ENCODE measurements around the gene NPR1. TPM values are rescaled to one million over a fixed set of nuclear protein-coding genes. Genes with fewer than 3 reads are reported as not detected.

Gene NPR1
- total and polyA plus RNA-seq, 2 experiments from 2014 or later, result 3.7 to 9.0 TPM

- peaks cover 12% of the 10 kb centered on the region for H3F3A ChIP-seq (replicated peaks; ENCODE audit: low read depth)
- peak overlapping the region; percentile 97; the same call in 1 of the 2 replicates for H2AFZ ChIP-seq
- H3K4me2 ChIP-seq, result peak overlapping the region; percentile 73
- H3K9me3 Mint-ChIP-seq, result no peaks in the 10 kb centered on the region
- peaks cover 27% of the 10 kb centered on the region for H3K4me1 ChIP-seq (ENCODE audit: insufficient read depth)
- peak overlapping the region; percentile 96 for H3K27ac Mint-ChIP-seq
- peaks cover 11% of the 10 kb centered on the region for H3K27me3 Mint-ChIP-seq (ENCODE audit: insufficient read depth, low read depth, poor library complexity)
- DNase-seq (ENCODE audit: low spot score) (no peak), ATAC-seq (no peak)
- no peaks in the 10 kb centered on the region; the same call in 1 of the 2 replicates for H3K9me2 ChIP-seq (ENCODE audit: insufficient read depth)
- H3K36me3 ChIP-seq (ENCODE audit: insufficient read depth), result no peaks in the 10 kb centered on the region
- no peak for TF ChIP-seq STAT1 (IDR thresholded peaks at IDR 0.05; ENCODE audit: unreplicated experiment)
- no peaks in the 10 kb centered on the region for H4K20me1 ChIP-seq (replicated peaks; ENCODE audit: insufficient read depth)
- peaks cover 27% of the 10 kb centered on the region for H3K4me1 Mint-ChIP-seq
- H3K4me3 Mint-ChIP-seq, result peak overlapping the region; percentile 19; the same call in 1 of the 3 replicates
- H3K27ac ChIP-seq (ENCODE audit: low read depth), result peak overlapping the region; percentile 95; the same call in 1 of the 2 replicates
- H3K79me2 ChIP-seq (replicated peaks; ENCODE audit: insufficient read depth), result no peaks in the 10 kb centered on the region
- no peaks in the 10 kb centered on the region for H3K27me3 ChIP-seq (ENCODE audit: insufficient read depth)
- H3K4me3 ChIP-seq, result no peak overlapping the region
- H3K36me3 Mint-ChIP-seq (ENCODE audit: low read depth), result no peaks in the 10 kb centered on the region; the same call in 2 of the 3 replicates
Measured at GRCh38 chr1:153696741-153697140, 18.3 kb downstream of the NPR1 start.

- Mint-ChIP-seq H3K27me3 (ENCODE audit: insufficient read depth, low read depth, poor library complexity) (peaks cover 11% of the 10 kb centered on the region), H3K4me3 (peak overlapping the region; percentile 19; the same call in 2 of the 3 replicates), H3K9me3 (no peaks in the 10 kb centered on the region), H3K4me1 (peaks cover 27% of the 10 kb centered on the region), H3K36me3 (ENCODE audit: low read depth) (no peaks in the 10 kb centered on the region), H3K27ac (peak overlapping the region; percentile 96)
- H3K27me3 ChIP-seq (ENCODE audit: insufficient read depth), result no peaks in the 10 kb centered on the region
- peak; percentile 77 for DNase-seq (ENCODE audit: low spot score)
- H3K4me2 ChIP-seq, result peak overlapping the region; percentile 73
- H3F3A ChIP-seq (replicated peaks; ENCODE audit: low read depth), result peaks cover 12% of the 10 kb centered on the region
- H2AFZ ChIP-seq, result peak overlapping the region; percentile 97
- H3K9me2 ChIP-seq (ENCODE audit: insufficient read depth), result no peaks in the 10 kb centered on the region; the same call in 1 of the 2 replicates
- peak; percentile 75 for ATAC-seq
- H3K4me3 ChIP-seq, result peak overlapping the region; percentile 33; the same call in 1 of the 2 replicates
- no peaks in the 10 kb centered on the region for H3K36me3 ChIP-seq (ENCODE audit: insufficient read depth)
- H4K20me1 ChIP-seq (replicated peaks; ENCODE audit: insufficient read depth), result no peaks in the 10 kb centered on the region
- H3K4me1 ChIP-seq (ENCODE audit: insufficient read depth), result peaks cover 27% of the 10 kb centered on the region
- TF ChIP-seq POLR2AphosphoS5 (IDR thresholded peaks at IDR 0.05; ENCODE audit: low read depth) (0 out of 2 replicates have a peak, but pooled peaks have one; percentile 34), REST (IDR thresholded peaks at IDR 0.05; ENCODE audit: unreplicated experiment) (no peak), EZH2 (IDR thresholded peaks at IDR 0.05; ENCODE audit: low read depth, unreplicated experiment) (no peak), CTCF (conservative IDR thresholded peaks at IDR 0.05; ENCODE audit: low read depth in 2 of 2) (0 out of 4 replicates have a peak, but pooled peaks of 1 of the 2 experiments have one; percentile 4)
- peak overlapping the region; percentile 95 for H3K27ac ChIP-seq (ENCODE audit: low read depth)
- H3K79me2 ChIP-seq (replicated peaks; ENCODE audit: insufficient read depth), result no peaks in the 10 kb centered on the region
Measured at GRCh38 chr1:153697191-153698019, 18.9 kb downstream of the NPR1 start.

All from GM23338 (cell line).